Nephron progenitor cell (in vitro differentiated cells): ENCODE measurements around the gene PAFAH2.

ENCODE experiments used
- DNase-seq: peaks from one replicate; pipeline ENCODE4 v3.0.0; 2021
- H3K27ac Mint-ChIP-seq: 2 replicates; pipeline ENCODE4 v1.8.0; 2021; ENCODE audit warnings: mild to moderate bottlenecking, moderate library complexity, mixed read lengths
- H3K27me3 Mint-ChIP-seq: 2 replicates; pipeline ENCODE4 v1.8.0; 2021; ENCODE audit warnings: mild to moderate bottlenecking, low read depth, mixed read lengths; ENCODE audit not compliant: poor library complexity
- H3K36me3 Mint-ChIP-seq: 2 replicates; pipeline ENCODE4 v1.8.0; 2021; ENCODE audit warnings: low read depth, mixed read lengths
- H3K4me1 Mint-ChIP-seq: 2 replicates; pipeline ENCODE4 v1.8.0; 2021; ENCODE audit warnings: mixed read lengths
- H3K4me3 Mint-ChIP-seq: 2 replicates; pipeline ENCODE4 v1.8.0; 2021; ENCODE audit warnings: mild to moderate bottlenecking, moderate library complexity, mixed read lengths
- H3K9me3 Mint-ChIP-seq: 2 replicates; pipeline ENCODE4 v1.8.0; 2021; ENCODE audit warnings: mild to moderate bottlenecking, moderate library complexity, mixed read lengths
- CTCF ChIP-seq: fragments of 200-600 bp; sonication (generic); IDR thresholded peaks from 2 replicates; pipeline ENCODE4 v1.5.0; 2021; ENCODE audit warnings: antibody characterized with exemption

The PAFAH2 gene

DNA sequence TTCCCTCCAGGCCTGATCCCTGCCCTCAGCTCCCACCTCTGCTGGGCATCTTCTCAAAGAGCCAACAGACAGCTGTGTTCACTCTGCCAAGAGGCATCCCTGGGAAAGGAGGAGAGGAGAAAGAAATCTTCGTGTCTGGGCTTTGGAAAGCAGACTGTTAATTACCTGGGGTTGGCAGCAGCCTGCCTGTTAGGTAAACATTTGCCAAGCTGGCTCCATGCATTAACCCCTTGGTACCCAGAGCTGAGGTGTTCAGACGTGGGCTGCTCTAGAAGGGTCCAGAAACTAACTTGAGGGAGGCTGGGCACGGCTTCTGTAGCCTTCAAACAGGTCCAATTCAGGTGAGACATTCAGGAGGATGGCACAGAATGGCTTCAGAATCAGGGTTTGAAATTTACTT, 15.0 kb upstream of the PAFAH2 start:
- H3K4me3 Mint-ChIP-seq, result no peak overlapping the region
- TF ChIP-seq CTCF, result no peak
- peaks cover 43% of the 10 kb centered on the region for H3K4me1 Mint-ChIP-seq
- H3K36me3 Mint-ChIP-seq, result no peaks in the 10 kb centered on the region
- DNase-seq, result no peak
- peaks cover 1% of the 10 kb centered on the region for H3K27me3 Mint-ChIP-seq
- no peaks in the 10 kb centered on the region for H3K9me3 Mint-ChIP-seq
- no peak overlapping the region for H3K27ac Mint-ChIP-seq

- DNase-seq, result no peak
- no peak for TF ChIP-seq CTCF
- no peak overlapping the region for H3K27ac Mint-ChIP-seq
- no peaks in the 10 kb centered on the region for H3K9me3 Mint-ChIP-seq
- no peak overlapping the region for H3K4me3 Mint-ChIP-seq
- H3K4me1 Mint-ChIP-seq, result peaks cover 39% of the 10 kb centered on the region
- peaks cover 3% of the 10 kb centered on the region for H3K27me3 Mint-ChIP-seq
- no peaks in the 10 kb centered on the region for H3K36me3 Mint-ChIP-seq
These were observed 13.0 kb upstream of the PAFAH2 start for GRCh38 chr1:26010825-26011224.

DNA sequence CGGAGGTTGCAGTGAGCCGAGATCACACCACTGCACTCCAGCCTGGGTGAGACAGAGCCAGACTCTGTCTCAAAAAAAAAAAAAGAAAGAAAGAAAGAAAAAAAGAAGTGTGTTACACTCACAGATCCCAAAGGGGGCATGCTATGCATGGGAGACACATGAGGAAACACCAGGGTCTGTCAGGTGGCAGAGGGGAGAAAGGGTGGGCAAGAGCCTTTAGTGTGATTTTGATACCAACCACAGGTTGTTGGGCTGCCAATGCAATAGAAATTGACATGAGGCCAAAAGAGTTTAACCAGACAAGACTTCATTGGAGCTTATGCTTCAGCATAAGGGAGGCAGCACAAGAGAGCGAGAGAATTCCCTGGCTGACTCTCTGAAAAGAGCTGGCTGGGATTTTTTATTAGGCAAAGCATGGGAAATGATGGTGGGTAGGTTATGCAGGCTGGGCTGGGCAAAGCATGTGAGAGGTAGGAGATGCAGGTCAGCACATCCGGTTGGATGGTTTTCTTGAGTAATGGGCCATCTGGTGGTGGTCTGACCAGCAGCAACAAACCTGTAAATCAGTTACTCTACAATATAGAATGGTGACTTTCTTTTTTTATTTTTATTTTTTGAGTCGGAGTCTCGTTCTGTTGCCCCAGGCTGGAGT, 12.1 kb upstream of the PAFAH2 start:
- Mint-ChIP-seq H3K27me3 (peaks cover 8% of the 10 kb centered on the region), H3K36me3 (no peaks in the 10 kb centered on the region), H3K4me3 (no peak overlapping the region), H3K4me1 (peaks cover 39% of the 10 kb centered on the region), H3K9me3 (no peaks in the 10 kb centered on the region), H3K27ac (no peak overlapping the region)
- peak; percentile 35 for TF ChIP-seq CTCF
- DNase-seq, result no peak

DNA sequence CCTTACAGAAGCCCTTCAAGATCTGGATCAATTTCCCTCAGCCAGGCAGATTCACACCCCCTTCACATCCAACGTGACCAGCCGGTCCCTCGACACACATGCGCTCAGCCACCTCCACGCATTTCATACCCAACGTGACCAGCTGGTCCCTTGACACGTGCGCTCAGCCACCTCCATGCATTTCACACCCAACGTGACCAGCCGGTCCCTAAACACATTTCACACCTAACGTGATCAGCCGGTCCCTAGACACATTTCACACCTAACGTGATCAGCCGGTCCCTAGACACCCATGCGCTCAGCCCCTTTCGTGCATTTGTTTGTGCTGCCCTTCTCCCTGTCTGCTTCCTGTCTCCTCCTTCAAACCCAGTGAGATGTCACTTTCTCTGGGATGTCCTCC, 8.8 kb upstream of the PAFAH2 start:
- peaks cover 9% of the 10 kb centered on the region for H3K27me3 Mint-ChIP-seq
- no peak for DNase-seq
- no peaks in the 10 kb centered on the region for H3K36me3 Mint-ChIP-seq
- H3K4me1 Mint-ChIP-seq, result peaks cover 39% of the 10 kb centered on the region
- no peak overlapping the region for H3K27ac Mint-ChIP-seq
- H3K9me3 Mint-ChIP-seq, result no peaks in the 10 kb centered on the region
- H3K4me3 Mint-ChIP-seq, result no peak overlapping the region
- no peak for TF ChIP-seq CTCF

GRCh38 chr1:26005434-26006105, 7.7 kb upstream of the PAFAH2 start:
- peaks cover 29% of the 10 kb centered on the region for H3K4me1 Mint-ChIP-seq
- H3K27ac Mint-ChIP-seq, result no peak overlapping the region
- no peaks in the 10 kb centered on the region for H3K36me3 Mint-ChIP-seq
- H3K9me3 Mint-ChIP-seq, result no peaks in the 10 kb centered on the region
- TF ChIP-seq CTCF, result no peak
- no peak overlapping the region for H3K4me3 Mint-ChIP-seq
- peaks cover 9% of the 10 kb centered on the region for H3K27me3 Mint-ChIP-seq
- DNase-seq, result no peak

DNA sequence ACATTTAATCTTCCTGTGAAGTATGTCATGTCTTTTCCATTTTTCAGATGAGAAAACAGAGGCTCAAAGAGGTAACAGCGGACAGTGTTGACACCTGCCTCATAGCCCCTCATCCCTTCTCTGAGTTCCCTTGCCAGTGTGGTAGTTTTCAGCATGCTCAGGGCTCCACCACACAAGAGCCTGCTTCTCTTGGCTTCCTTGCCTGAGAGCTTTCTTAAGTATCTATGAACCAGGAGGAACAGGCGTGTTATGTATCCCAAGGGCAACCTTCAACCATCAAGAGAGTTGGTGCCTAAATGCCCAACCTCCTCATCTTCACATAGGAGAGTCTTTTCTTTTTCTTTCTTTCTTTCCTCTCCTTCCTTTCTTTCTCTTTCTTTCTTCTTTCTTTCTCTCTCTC, 5.9 kb upstream of the PAFAH2 start:
- H3K9me3 Mint-ChIP-seq, result no peaks in the 10 kb centered on the region
- H3K27me3 Mint-ChIP-seq, result peaks cover 9% of the 10 kb centered on the region
- no peaks in the 10 kb centered on the region for H3K36me3 Mint-ChIP-seq
- no peak overlapping the region for H3K4me3 Mint-ChIP-seq
- peaks cover 30% of the 10 kb centered on the region for H3K4me1 Mint-ChIP-seq
- no peak overlapping the region for H3K27ac Mint-ChIP-seq
- DNase-seq, result no peak
- TF ChIP-seq CTCF, result no peak
